ENCODE results near the gene NHSL2. TPM values are rescaled to one million over a fixed set of nuclear protein-coding genes. Genes with fewer than 3 reads are reported as not detected.

The NHSL2 gene
- total and polyA plus RNA-seq, 8 donors = under 0.01 to 6.4 (median 1.7) TPM

DNA sequence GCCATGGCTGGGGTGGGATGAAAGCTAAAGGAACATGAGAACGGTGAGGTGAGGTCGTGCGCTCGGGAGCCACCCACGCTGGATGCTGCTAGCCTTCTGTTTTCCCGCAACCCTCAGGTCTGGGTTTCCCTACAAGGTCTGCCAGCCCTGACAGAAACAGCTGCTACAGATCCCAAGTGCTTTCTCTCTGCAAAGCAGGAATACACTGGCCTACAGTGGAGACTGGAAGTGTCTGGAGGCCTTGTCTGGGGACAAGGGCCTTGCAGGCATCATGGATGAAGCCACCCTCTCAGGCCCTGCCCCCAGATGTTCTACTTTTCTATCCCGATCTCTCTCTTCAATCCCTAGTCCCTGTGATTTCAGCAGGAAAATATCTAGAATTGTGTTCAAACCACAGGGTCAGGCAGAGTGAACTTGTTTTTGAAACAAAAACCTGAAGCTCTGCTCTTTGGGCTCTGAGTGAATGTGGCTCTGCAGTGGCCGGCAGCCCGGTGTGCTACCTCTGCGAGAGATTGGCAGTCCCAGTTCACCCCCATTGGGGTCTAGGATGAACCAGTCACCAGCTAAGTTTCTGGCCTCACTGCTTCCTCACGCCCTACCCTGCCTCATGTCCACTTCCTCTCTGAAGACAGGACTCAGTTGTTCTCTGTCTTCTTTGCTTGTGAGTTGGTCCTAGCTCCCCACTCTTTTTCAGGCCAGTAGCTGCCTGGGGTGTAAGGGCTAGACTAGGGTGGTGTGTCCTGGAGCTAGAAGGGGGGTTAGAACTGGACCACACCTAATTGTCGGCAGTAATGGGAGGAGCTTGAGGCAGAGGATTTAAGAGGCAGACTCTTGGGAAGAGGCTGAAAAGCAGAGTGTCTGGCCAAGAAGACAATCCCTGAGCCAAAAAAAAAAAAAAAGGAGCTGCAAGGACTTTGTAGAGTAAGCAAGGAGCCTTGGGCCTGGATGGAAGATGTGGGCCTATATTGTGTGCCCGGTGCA lies 131.5 kb downstream of the NHSL2 start:
- H3K36me3 ChIP-seq = no peaks in the 10 kb centered on the region
- H3K9me3 ChIP-seq = no peaks in the 10 kb centered on the region
- H3K27ac ChIP-seq = peak overlapping the region in 4 of 5 donors; percentile 54 to 72 (median 69)
- peak in 1 of 2 donors; percentile 49 for DNase-seq
- WGBS, 5 donors = 47 to 79% (median 73%) methylated on average over 12 to 13 of the region's 13 CpGs
- intact Hi-C loops (cut with DNase I; ENCODE audit: low total_unique reads) = no loop called here
- peaks cover 8 to 24% (median 18%) of the 10 kb centered on the region in 4 donors for H3K4me1 ChIP-seq
- H3K27me3 ChIP-seq = peaks cover 0 to 5% (median 0%) of the 10 kb centered on the region in 3 donors
- TF ChIP-seq, protein P1, sequence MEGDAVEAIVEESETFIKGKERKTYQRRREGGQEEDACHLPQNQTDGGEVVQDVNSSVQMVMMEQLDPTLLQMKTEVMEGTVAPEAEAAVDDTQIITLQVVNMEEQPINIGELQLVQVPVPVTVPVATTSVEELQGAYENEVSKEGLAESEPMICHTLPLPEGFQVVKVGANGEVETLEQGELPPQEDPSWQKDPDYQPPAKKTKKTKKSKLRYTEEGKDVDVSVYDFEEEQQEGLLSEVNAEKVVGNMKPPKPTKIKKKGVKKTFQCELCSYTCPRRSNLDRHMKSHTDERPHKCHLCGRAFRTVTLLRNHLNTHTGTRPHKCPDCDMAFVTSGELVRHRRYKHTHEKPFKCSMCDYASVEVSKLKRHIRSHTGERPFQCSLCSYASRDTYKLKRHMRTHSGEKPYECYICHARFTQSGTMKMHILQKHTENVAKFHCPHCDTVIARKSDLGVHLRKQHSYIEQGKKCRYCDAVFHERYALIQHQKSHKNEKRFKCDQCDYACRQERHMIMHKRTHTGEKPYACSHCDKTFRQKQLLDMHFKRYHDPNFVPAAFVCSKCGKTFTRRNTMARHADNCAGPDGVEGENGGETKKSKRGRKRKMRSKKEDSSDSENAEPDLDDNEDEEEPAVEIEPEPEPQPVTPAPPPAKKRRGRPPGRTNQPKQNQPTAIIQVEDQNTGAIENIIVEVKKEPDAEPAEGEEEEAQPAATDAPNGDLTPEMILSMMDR (IDR thresholded peaks at IDR 0.05) = no peak
- TF ChIP-seq POLR2A (IDR thresholded peaks at IDR 0.05) (no peak), EP300 (IDR thresholded peaks at IDR 0.05) (no peak)
- no peak overlapping the region for H3K4me3 ChIP-seq

DNA sequence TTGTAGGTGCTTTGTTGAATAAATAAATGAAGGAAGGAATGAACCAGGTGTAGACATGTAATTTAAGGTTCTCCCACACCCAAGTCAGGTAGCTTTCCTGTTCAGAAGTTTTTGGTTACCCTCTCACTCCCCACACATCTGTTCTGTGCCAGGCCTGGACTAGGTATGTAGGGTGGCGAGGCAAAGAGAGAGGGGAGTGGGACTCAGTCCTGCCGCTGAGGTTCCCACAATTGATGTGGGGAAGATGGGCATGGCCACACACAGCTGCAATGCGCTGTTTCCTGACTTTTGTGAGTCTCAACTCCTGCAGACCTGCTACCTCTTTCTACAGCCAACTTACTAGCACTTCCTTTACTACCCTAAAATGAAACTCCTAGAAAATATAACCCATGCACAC lies 132.2 kb downstream of the NHSL2 start:
- TF ChIP-seq POLR2A (IDR thresholded peaks at IDR 0.05) = no peak
- TF ChIP-seq POLR2AphosphoS5 (IDR thresholded peaks at IDR 0.05) = no peak
- TF ChIP-seq, protein P1 (IDR thresholded peaks at IDR 0.05) = no peak
- TF ChIP-seq EP300 (IDR thresholded peaks at IDR 0.05) = no peak
- Histone ChIP-seq H3K9me3 (no peaks in the 10 kb centered on the region), H3K4me3 (no peak overlapping the region), H3K27ac (peak overlapping the region in 3 of 5 donors; percentile 54 to 72 (median 72)), H3K4me1 (peaks cover 8 to 28% (median 18%) of the 10 kb centered on the region in 4 donors), H3K27me3 (peaks cover 0 to 5% (median 0%) of the 10 kb centered on the region in 3 donors), H3K36me3 (no peaks in the 10 kb centered on the region)
- intact Hi-C loops (cut with DNase I; ENCODE audit: low total_unique reads) = no loop called here
- 69 to 88% (median 72%) methylated on average over 2 to 3 of the region's 3 CpGs for WGBS, 5 donors
- DNase-seq = no peak

DNA sequence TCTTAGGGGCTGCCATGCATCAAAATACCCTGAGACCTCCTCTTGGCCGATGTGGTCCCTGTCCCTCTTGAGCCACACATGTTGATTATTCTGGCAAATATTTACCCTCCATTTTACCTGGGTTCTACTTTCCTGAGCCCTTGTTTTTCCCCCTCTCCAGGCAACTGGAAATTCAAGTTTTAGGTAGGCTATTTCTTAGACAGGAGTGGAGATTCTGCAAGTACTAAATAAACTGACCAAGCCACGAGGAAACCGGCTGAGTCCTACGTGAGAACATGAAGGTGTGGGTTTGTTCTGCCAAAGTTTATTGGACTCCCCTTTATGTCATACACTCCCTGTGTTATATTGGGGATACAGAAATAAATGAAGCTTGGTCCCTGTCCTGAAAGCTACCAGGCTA lies 133.0 kb downstream of the NHSL2 start:
- no peaks in the 10 kb centered on the region for H3K9me3 ChIP-seq
- peaks cover 0 to 5% (median 0%) of the 10 kb centered on the region in 3 donors for H3K27me3 ChIP-seq
- no peak for TF ChIP-seq EP300 (IDR thresholded peaks at IDR 0.05)
- TF ChIP-seq POLR2A (IDR thresholded peaks at IDR 0.05) = no peak
- no peak for TF ChIP-seq POLR2AphosphoS5 (IDR thresholded peaks at IDR 0.05)
- TF ChIP-seq, protein P1 (IDR thresholded peaks at IDR 0.05) = no peak
- H3K36me3 ChIP-seq = no peaks in the 10 kb centered on the region
- no peak overlapping the region for H3K4me3 ChIP-seq
- no peak for DNase-seq
- 37 to 80% (median 57%) methylated on average over 4 of the region's 4 CpGs for WGBS, 5 donors
- intact Hi-C loops (cut with DNase I; ENCODE audit: low total_unique reads) = no loop called here
- H3K27ac ChIP-seq = peak overlapping the region in 1 of 5 donors; percentile 25
- peaks cover 12 to 31% (median 18%) of the 10 kb centered on the region in 4 donors for H3K4me1 ChIP-seq

DNA sequence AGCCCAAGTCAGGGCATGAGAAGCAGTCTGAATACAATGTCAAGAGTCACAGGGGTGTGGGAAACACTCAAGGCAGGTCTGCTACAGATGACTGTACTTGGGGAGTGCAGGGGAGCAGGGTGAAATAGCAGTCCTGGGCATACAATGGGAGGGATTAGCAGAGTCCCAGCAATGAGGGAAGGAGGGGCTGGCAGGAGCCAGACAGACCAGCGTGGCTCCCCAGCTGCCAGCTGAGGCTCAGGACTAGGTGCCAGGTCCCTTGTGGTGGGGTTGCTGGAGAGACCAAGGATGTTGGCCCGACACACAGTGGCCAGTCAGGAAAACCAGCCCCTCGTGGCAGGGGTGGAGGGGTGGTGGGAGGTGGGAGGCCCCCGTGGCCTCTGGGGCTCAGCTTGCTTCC lies 134.5 kb downstream of the NHSL2 start:
- Histone ChIP-seq H3K4me3 (no peak overlapping the region), H3K36me3 (no peaks in the 10 kb centered on the region), H3K4me1 (peaks cover 12 to 34% (median 23%) of the 10 kb centered on the region in 4 donors), H3K27me3 (peaks cover 0 to 5% (median 0%) of the 10 kb centered on the region in 3 donors), H3K27ac (peak overlapping the region in 4 of 5 donors; percentile 65 to 77 (median 75)), H3K9me3 (no peaks in the 10 kb centered on the region)
- no peak for TF ChIP-seq POLR2A (IDR thresholded peaks at IDR 0.05)
- TF ChIP-seq POLR2AphosphoS5 (IDR thresholded peaks at IDR 0.05) = no peak
- intact Hi-C loops (cut with DNase I; ENCODE audit: low total_unique reads) = no loop called here
- DNase-seq = no peak
- WGBS, 5 donors = 29 to 43% (median 40%) methylated on average over 1 to 4 of the region's 4 CpGs
